H9 (cell line): Measurements from ENCODE around the gene EML1. TPM values are rescaled to one million over a fixed set of nuclear protein-coding genes. Genes with fewer than 3 reads are reported as not detected.

Experiments
- DNase-seq: peaks from one replicate; pipeline ENCODE4 v3.0.0-alpha.2; 2017
- H2AFZ ChIP-seq: one replicate; pipeline ENCODE4 v1.6.1; 2013; ENCODE audit warnings: mild to moderate bottlenecking, low read length, control low read depth, moderate library complexity
- H2AK5ac ChIP-seq: 2 replicates; pipeline ENCODE4 v1.6.1; 2013; ENCODE audit warnings: low read length, control low read depth, mixed read lengths; ENCODE audit not compliant: insufficient read length
- H2BK120ac ChIP-seq: one replicate; pipeline ENCODE4 v1.6.1; 2013; ENCODE audit warnings: low read depth, mild to moderate bottlenecking, low read length, control low read depth, inconsistent platforms; ENCODE audit not compliant: poor library complexity, severe bottlenecking
- H2BK12ac ChIP-seq: 2 replicates; pipeline ENCODE4 v1.6.1; 2013; ENCODE audit warnings: low read length, control low read depth, mixed read lengths, low read depth; ENCODE audit not compliant: insufficient read length
- H2BK15ac ChIP-seq: 2 replicates; pipeline ENCODE4 v1.6.1; 2013; ENCODE audit warnings: low read depth, low read length, control low read depth
- H2BK20ac ChIP-seq: one replicate; pipeline ENCODE4 v1.6.1; 2013; ENCODE audit warnings: low read depth, mild to moderate bottlenecking, low read length, control low read depth, inconsistent platforms; ENCODE audit not compliant: poor library complexity, severe bottlenecking
- H2BK5ac ChIP-seq: 2 replicates; pipeline ENCODE4 v1.6.1; 2013; ENCODE audit warnings: low read length, control low read depth, mixed read lengths; ENCODE audit not compliant: insufficient read length
- H3K14ac ChIP-seq: 2 replicates; pipeline ENCODE4 v1.6.1; 2013; ENCODE audit warnings: low read length, control low read depth; ENCODE audit not compliant: insufficient read depth
- H3K18ac ChIP-seq: 2 replicates; pipeline ENCODE4 v1.6.1; 2013; ENCODE audit warnings: low read depth, mild to moderate bottlenecking, mixed read lengths, low read length, control low read depth; ENCODE audit not compliant: insufficient read length
- H3K23ac ChIP-seq: 2 replicates; pipeline ENCODE4 v1.6.1; 2013; ENCODE audit warnings: low read length, control low read depth, mixed read lengths, low read depth; ENCODE audit not compliant: insufficient read length
- H3K23me2 ChIP-seq: 2 replicates; pipeline ENCODE4 v1.6.1; 2013; ENCODE audit warnings: low read depth, mild to moderate bottlenecking, mixed read lengths, low read length, control low read depth; ENCODE audit not compliant: insufficient read length, poor library complexity, severe bottlenecking
- H3K27ac ChIP-seq: 2 replicates; pipeline ENCODE4 v1.5.1; 2013; ENCODE audit warnings: low read length, control low read depth, mixed read lengths, low read depth; ENCODE audit not compliant: insufficient read length
- H3K27me3 ChIP-seq: 2 replicates; pipeline ENCODE4 v1.6.1; 2013; ENCODE audit warnings: low read length, control low read depth, inconsistent platforms; ENCODE audit not compliant: insufficient read depth
- H3K4ac ChIP-seq: 2 replicates; pipeline ENCODE4 v1.6.1; 2013; ENCODE audit warnings: low read depth, mild to moderate bottlenecking, control low read depth, inconsistent platforms, low read length, moderate library complexity
- H3K4me1 ChIP-seq: 2 replicates; pipeline ENCODE4 v1.6.1; 2013; ENCODE audit warnings: low read length, control low read depth, inconsistent platforms; ENCODE audit not compliant: insufficient read depth
- H3K4me2 ChIP-seq: 2 replicates; pipeline ENCODE4 v1.6.1; 2013; ENCODE audit warnings: low read length, control low read depth, mixed read lengths; ENCODE audit not compliant: insufficient read length, insufficient read depth
- H3K56ac ChIP-seq: 2 replicates; pipeline ENCODE4 v1.6.1; 2013; ENCODE audit warnings: low read depth, mild to moderate bottlenecking, mixed read lengths, low read length, control low read depth; ENCODE audit not compliant: insufficient read length
- H3K79me1 ChIP-seq: 2 replicates; pipeline ENCODE4 v1.6.1; 2013; ENCODE audit warnings: low read depth, mild to moderate bottlenecking, moderate library complexity, low read length, control low read depth, inconsistent platforms; ENCODE audit not compliant: insufficient read depth, poor library complexity, severe bottlenecking
- H3K79me2 ChIP-seq: 2 replicates; pipeline ENCODE4 v1.6.1; 2013; ENCODE audit warnings: low read length, control low read depth, inconsistent platforms; ENCODE audit not compliant: insufficient read depth
- H3K9ac ChIP-seq: 2 replicates; pipeline ENCODE4 v1.6.1; 2013; ENCODE audit warnings: low read length, control low read depth, mixed read lengths; ENCODE audit not compliant: insufficient read length; ENCODE audit errors: extremely low read depth
- H3K9me3 ChIP-seq: one replicate; pipeline ENCODE4 v1.6.1; 2013; ENCODE audit warnings: low read depth, low read length, inconsistent platforms; ENCODE audit not compliant: control insufficient read depth
- H3T11ph ChIP-seq: one replicate; pipeline ENCODE4 v1.6.1; 2013; ENCODE audit warnings: mild to moderate bottlenecking, low read length, control low read depth, inconsistent platforms
- H4K20me1 ChIP-seq: one replicate; pipeline ENCODE4 v1.6.1; 2013; ENCODE audit not compliant: control insufficient read depth, insufficient read length, insufficient read depth
- H4K5ac ChIP-seq: 2 replicates; pipeline ENCODE4 v1.6.1; 2013; ENCODE audit warnings: low read depth, mild to moderate bottlenecking, mixed read lengths, low read length, control low read depth; ENCODE audit not compliant: insufficient read length
- H4K8ac ChIP-seq: replicated peaks from 2 replicates; pipeline ENCODE4 v1.6.1; 2013; ENCODE audit warnings: low read length, control low read depth, mixed read lengths, low read depth; ENCODE audit not compliant: insufficient read length
- H4K91ac ChIP-seq: 2 replicates; pipeline ENCODE4 v1.6.1; 2013; ENCODE audit warnings: low read depth, mild to moderate bottlenecking, moderate library complexity, mixed read lengths, low read length, control low read depth; ENCODE audit not compliant: insufficient read length
- H3K27ac Mint-ChIP-seq, 3 experiments: 2 replicates in 2 of 3; 3 replicates in 1 of 3; pipeline ENCODE4 v1.8.0; 2020 to 2021; ENCODE audit warnings: mixed read lengths in 3 of 3, mild to moderate bottlenecking in 1 of 3, moderate library complexity in 1 of 3
- H3K27me3 Mint-ChIP-seq: 2 replicates; pipeline ENCODE4 v1.8.0; 2021; ENCODE audit warnings: low read depth, mild to moderate bottlenecking, moderate library complexity, mixed read lengths
- H3K36me3 Mint-ChIP-seq, 3 experiments: 2 replicates in 2 of 3; 3 replicates in 1 of 3; pipeline ENCODE4 v1.8.0; 2020 to 2021; ENCODE audit warnings: low read depth in 3 of 3, mixed read lengths in 3 of 3; ENCODE audit not compliant: insufficient read depth in 1 of 3
- H3K4me1 Mint-ChIP-seq, 2 experiments: 2 replicates each; pipeline ENCODE4 v1.8.0; 2020; ENCODE audit warnings: mixed read lengths in 2 of 2
- H3K4me3 Mint-ChIP-seq, 2 experiments: 2 replicates in 1 of 2; 3 replicates in 1 of 2; pipeline ENCODE4 v1.8.0; 2020 to 2021; ENCODE audit warnings: mild to moderate bottlenecking in 2 of 2, mixed read lengths in 2 of 2, moderate library complexity in 1 of 2
- H3K9me3 Mint-ChIP-seq, 2 experiments: 2 replicates in 1 of 2; 3 replicates in 1 of 2; pipeline ENCODE4 v1.8.0; 2020; ENCODE audit warnings: mild to moderate bottlenecking in 2 of 2, mixed read lengths in 2 of 2, moderate library complexity in 1 of 2
- WGBS: extraction: QIAGEN DNeasy Blood & Tissue Kit; methylation state at CpG from one replicate; pipeline ENCODE4 v1.1.7; 2013; ENCODE audit warnings: missing lambda C conversion rate, low lambda C conversion rate, mixed read lengths; ENCODE audit not compliant: insufficient read length; ENCODE audit errors: extremely low coverage; 5-methylcytosine and 5-hydroxymethylcytosine counted together
- total RNA-seq: library from RNA; stranded (reverse); gene quantifications from 2 replicates; pipeline ENCODE4 v1.2.1, GENCODE V29; 2021
- TF ChIP-seq, protein P1 (sequence below): fragments of 200-600 bp; sonication (generic); conservative IDR thresholded peaks from 3 replicates; pipeline ENCODE4 v1.8.0; 2021; ENCODE audit warnings: antibody characterized with exemption, mild to moderate bottlenecking

EML1 gene
- total RNA-seq, 1 experiment from 2014 or later, result 16.7 TPM

DNA sequence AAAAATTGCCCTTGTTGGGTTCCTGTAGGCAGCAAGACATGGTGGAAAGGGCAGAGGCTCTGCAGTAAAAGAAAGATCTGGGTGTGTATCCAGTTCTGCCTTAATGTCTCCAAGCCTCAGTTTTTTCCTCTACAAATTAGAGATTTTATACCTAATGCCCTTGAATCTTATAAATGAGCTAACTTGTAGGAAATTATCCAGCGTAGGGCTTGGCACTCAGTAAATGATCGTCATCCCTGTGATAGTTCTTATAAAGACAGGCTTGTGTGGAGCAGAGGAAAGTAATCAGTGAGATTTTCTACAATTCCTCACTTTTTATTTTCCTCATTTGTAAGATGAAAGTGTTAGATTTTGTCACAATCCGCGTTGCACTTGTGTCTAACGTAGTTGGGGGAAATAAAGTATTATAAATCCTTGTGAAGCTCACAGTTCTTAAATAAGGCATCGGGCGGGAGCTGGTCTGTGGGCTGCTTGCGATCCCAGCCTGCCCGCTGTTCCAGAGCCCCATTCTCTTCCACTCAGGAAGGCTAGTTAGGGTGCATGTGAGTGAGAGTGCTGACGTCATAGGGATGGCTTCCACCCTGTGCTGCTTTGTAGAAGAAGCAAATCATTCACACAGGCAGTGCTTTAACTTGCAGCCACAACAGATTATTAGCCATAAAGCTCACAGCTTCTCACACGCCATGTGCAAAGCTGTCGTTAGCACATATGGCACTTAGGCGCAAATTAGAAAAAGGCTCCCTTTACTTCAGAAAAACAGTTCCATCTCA is 87.6 kb downstream of the EML1 start:
- Histone ChIP-seq H2BK20ac (no peak overlapping the region), H3K4me1 (no peaks in the 10 kb centered on the region; the same call in 1 of the 2 replicates), H3K4ac (no peak overlapping the region), H3K27ac (no peak overlapping the region), H3K18ac (no peak overlapping the region), H4K5ac (no peak overlapping the region), H4K20me1 (no peaks in the 10 kb centered on the region), H3K56ac (no peak overlapping the region), H3K9me3 (no peaks in the 10 kb centered on the region), H4K91ac (no peak overlapping the region), H4K8ac (no peak overlapping the region), H2BK15ac (no peak overlapping the region), H2AFZ (no peak overlapping the region), H3K27me3 (no peaks in the 10 kb centered on the region), H3K79me2 (no peaks in the 10 kb centered on the region), H3K23me2 (no peaks in the 10 kb centered on the region), H3K9ac (no peak overlapping the region), H3K23ac (no peak overlapping the region), H2BK12ac (no peak overlapping the region), H3K4me2 (no peak overlapping the region), H2BK120ac (no peak overlapping the region), H3K14ac (no peak overlapping the region), H2AK5ac (no peak overlapping the region), H3T11ph (no peak overlapping the region), H3K79me1 (no peaks in the 10 kb centered on the region), H2BK5ac (no peak overlapping the region)
- WGBS, result no CpG with 5 or more reads among the region's 13 CpGs
- Mint-ChIP-seq H3K4me1 (peaks cover 42 to 45% of the 10 kb centered on the region in 2 experiments), H3K9me3 (no peaks in the 10 kb centered on the region), H3K36me3 (no peaks in the 10 kb centered on the region; a peak in 2 of 7 replicates), H3K27me3 (peaks cover 2% of the 10 kb centered on the region), H3K27ac (peak overlapping the region in 1 of 3 experiments; percentile 81; a peak in 1 of 7 replicates), H3K4me3 (no peak overlapping the region)
- no peak for DNase-seq
- TF ChIP-seq, protein P1, sequence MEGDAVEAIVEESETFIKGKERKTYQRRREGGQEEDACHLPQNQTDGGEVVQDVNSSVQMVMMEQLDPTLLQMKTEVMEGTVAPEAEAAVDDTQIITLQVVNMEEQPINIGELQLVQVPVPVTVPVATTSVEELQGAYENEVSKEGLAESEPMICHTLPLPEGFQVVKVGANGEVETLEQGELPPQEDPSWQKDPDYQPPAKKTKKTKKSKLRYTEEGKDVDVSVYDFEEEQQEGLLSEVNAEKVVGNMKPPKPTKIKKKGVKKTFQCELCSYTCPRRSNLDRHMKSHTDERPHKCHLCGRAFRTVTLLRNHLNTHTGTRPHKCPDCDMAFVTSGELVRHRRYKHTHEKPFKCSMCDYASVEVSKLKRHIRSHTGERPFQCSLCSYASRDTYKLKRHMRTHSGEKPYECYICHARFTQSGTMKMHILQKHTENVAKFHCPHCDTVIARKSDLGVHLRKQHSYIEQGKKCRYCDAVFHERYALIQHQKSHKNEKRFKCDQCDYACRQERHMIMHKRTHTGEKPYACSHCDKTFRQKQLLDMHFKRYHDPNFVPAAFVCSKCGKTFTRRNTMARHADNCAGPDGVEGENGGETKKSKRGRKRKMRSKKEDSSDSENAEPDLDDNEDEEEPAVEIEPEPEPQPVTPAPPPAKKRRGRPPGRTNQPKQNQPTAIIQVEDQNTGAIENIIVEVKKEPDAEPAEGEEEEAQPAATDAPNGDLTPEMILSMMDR, result no peak
